ENCODE measurements around the gene TLCD1. TPM values are rescaled to one million over a fixed set of nuclear protein-coding genes. Genes with fewer than 3 reads are reported as not detected.

The TLCD1 gene
- 0.85 and 0.93 TPM in 2 replicates for total RNA-seq

- peak; percentile 57 for DNase-seq
Observed at GRCh38 chr17:28726226-28726626, at the start of gene TLCD1. Gene TLCD1, minus strand, starts transcription at chr17:28726233. Its CDS starts 136 bp downstream, at chr17:28726097.

- DNase-seq, result no peak
Observed at GRCh38 chr17:28774206-28774605, 48.2 kb upstream of the TLCD1 start.

- DNase-seq, result no peak
Observed at GRCh38 chr17:28773736-28774135, 47.7 kb upstream of the TLCD1 start.

GRCh38 chr17:28765038-28765437 lies 39.0 kb upstream of the TLCD1 start:
- no peak for DNase-seq

DNA sequence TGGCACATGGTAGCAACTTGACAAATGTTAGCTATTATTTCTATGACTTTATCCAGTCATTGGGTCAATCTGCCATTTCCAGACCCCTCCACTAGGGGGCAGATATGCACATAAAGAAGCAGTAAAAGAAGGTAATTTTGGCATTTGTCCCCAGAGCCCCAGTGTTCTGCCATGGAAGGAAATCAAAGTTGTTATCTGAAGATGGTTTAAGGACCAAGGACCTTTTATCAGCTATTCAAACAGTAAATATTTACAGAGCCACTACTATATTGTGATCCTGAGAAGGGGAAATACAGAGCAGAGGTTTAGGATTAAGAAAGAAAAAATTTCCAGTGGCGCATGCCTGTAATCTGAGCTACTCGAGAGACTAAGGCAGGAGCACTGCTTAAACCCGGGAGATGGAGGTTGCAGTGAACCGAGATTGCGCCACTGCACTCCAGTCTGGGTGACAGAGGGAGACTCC lies 37.8 kb upstream of the TLCD1 start:
- DNase-seq, result peak; percentile 85

DNA sequence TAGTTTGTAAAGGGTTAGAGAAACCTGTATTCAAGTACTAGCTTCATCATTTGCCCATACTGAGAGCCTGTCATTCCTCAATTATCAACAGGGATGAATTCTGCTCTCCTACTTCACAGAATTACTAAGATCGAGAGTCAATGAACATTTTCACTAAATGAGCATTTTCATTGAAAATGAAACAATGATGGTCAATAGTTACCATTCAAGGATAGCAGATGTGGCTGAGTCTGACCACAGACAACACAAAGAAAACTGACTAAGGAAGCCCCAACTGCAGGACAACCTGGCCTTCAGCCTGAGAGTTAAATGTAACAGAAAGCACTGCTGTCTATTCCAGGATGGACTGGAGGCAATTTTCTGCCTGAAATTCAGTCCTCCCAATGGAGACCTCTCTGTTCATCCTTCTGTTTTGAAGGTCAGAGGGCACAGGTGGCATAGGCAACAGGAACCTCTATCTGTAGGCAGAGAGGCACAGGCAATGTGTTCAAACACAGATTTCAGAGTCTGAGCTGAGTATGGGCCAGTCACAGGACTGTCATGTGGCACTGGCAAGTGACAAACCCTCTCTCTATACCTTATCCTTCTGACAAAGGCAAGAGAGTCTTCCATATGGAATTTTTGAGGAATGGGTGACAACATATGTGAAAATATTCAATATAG lies 37.2 kb upstream of the TLCD1 start:
- DNase-seq, result no peak

- DNase-seq, result peak; percentile 69
Observed at GRCh38 chr17:28760601-28761562, 34.8 kb upstream of the TLCD1 start.

DNA sequence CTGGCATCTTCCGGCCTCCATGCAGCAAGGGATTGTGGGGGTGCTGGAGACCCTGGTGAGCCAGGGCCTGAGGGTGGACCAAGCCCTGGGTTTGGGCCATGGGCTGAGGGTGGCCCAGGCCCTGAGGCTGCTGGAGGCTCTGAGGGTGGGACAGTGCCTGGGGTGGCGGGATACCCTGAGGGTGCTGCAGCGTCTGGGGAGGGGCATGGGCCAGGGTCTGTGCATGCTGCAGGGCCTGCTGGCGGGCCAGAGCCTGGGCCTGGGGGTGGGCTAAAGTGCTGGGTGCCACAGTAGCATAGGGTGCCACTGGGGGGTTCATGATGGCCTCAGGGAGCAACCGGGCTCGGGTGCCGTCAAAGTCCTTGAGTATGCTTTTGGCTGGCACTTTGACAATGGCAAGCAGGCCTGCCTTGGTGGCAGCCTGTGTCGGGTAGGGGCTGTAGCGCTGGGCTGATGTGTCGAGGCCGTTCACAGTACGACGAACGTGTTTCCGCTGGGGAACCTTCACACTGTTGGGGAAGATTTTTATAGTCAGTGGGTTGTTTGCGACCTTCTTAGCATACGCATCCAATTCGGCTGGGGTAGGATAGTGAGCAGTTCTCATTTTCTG lies 33.3 kb upstream of the TLCD1 start:
- no peak for DNase-seq

DNA sequence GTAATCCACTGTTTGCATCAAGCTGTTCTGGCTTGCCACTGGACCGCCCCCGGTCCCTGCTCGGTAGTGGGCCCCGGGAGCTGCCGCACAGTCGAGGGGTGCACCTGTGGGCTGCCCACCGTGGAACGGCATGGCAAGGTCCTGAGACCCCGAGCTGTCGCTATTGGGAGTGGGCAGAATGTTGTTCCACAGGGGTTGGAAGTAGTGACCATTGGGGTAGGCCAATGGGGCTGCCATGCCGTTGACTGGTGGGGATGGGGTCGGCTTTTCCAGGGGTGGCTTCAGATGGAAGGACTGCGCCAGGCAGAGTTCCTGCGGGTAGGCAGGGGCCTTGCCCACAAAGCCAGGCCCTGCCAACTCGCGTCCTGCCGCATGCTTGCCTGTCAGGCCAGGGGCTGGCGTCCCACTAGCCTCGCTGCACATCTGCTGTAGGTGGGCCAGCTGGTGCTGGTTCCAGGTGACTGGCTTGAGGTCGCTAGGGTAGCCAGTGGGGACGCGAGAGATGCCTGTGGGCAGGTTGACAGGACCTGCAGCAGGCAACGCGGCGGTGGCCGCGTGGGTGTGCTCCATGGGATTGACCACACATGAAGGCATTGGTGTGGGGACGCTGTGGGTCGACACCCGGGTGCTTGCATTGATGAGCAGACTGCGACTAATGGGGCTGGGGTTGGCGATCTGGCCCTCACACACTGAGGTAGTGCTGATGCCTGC lies 32.5 kb upstream of the TLCD1 start:
- no peak for DNase-seq

DNA sequence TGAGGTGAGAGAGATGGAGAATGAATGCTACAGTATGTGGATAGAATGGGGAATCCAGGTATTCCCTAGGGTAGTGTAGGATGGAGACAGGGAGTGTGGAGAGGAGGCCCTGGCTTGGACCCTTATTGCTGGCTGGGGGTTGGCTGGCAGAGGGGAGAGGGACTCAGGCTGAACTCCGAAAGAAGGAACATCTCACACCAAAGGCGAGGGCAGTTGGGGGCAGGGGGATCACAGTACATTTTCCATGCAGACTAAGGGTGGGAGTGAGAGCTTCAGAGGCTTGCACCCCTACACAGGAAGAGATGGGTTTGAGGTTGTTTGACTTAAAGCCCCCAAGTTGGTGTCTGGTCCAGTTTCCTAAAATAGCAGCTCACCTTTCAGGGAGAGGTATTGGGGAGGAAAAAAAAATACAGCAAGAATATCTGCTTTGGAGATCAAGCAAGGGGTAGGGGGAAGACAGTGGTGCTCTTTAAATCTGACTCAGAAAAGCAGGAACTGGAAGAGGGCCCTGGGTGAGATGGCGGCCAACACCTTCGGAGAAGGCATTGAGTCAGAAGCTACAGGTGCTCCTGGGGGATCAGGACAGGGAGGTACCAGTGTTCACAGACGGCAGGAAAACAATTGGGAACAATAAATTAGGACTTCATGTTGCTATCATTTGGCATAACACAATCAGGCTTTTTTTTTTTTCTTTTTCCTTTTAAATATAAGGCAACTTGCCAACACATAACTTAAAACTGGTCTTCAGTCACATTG lies 30.2 kb upstream of the TLCD1 start:
- no peak for DNase-seq

DNA sequence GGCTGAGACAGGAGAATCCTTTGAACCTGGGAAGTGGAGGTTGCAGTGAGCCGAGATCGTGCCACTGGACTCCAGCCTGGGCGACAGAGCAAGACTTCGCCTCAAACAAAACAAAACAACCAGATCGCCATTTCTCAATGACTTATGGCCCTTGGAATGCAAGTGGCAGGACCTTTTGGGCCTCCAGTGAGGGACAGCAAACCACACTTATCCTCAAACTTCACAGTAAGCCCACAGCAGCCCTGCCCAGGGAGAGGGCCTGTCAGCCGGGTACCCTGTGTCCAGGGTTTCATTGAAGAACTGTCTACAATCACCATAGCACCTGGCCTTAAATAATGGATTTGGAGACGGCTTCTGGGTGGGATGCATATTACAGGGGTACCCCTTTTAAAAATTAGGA lies 29.5 kb upstream of the TLCD1 start:
- no peak for DNase-seq

DNA sequence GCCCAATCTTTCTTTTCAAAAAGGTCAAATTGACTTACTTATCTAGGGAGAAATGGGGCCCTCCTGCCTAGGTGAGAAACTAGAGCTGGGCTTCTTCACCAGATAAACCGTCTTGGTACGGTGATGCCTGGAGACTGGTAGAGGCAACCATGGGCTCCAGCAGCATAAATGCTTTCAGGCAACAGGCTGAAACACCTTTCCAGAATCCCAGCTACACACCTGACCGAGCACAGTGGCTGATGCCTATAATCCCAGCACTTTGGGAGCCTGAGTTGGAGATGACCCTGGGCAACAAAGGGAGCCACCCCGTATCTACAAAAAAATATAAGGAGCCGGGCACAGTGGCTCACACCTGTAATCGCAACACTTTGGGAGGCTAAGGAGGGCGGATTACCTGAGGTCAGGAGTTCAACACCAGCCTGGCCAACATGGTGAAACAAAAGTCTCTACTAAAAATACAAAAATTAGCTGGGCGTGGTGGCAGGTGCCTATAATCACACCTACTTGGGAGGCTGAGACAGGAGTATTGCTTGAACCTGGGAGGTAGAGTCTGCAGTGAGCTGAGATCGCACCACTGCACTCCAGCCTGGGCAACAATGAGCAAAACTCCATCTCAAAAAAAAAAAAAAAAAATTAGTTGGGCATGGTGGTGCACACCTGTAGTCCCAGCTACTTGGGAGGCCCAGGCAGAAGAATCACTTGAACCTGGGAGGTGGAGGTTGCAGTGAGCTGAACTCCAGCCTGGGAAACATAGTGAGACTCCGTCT lies 25.8 kb upstream of the TLCD1 start:
- DNase-seq, result no peak

- peak; percentile 97 for DNase-seq
Observed at GRCh38 chr17:28750178-28751047, 24.4 kb upstream of the TLCD1 start.

DNA sequence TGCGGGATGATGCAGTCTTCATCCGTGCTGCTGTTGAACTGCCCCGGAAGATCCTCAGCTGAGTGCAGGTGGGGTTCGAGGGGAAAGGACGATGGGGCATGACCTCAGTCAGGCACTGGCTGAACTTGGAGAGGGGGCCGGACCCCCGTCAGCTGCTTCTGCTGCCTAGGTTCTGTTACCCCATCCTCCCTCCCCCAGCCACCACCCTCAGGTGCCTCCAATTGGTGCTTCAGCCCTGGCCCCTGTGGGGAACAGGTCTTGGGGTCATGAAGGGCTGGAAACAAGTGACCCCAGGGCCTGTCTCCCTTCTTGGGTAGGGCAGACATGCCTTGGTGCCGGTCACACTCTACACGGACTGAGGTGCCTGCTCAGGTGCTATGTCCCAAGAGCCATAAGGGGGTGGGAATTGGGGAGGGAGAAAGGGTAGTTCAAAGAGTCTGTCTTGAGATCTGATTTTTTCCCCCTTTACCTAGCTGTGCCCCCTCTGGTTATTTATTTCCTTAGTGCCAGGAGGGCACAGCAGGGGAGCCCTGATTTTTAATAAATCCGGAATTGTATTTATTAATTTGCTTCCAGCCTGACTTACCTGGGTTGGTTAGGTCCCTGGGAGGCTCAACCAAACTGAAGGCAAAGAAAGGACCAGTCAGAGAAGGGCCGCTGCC lies 23.6 kb upstream of the TLCD1 start:
- no peak for DNase-seq

DNA sequence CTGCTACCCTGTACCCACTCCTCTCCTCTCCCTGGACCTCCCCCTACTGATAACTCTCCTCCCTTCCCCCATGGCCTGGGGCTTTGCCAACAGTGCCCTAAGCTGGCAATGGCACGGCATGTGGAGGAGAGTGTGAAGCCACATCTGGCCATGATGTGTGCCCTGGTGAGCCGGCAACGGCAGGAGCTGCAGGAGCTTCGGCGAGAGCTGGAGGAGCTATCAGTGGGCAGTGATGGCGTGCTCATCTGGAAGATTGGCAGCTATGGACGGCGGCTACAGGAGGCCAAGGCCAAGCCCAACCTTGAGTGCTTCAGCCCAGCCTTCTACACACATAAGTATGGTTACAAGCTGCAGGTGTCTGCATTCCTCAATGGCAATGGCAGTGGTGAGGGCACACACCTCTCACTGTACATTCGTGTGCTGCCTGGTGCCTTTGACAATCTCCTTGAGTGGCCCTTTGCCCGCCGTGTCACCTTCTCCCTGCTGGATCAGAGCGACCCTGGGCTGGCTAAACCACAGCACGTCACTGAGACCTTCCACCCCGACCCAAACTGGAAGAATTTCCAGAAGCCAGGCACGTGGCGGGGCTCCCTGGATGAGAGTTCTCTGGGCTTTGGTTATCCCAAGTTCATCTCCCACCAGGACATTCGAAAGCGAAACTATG lies 23.0 kb upstream of the TLCD1 start:
- DNase-seq, result no peak

DNA sequence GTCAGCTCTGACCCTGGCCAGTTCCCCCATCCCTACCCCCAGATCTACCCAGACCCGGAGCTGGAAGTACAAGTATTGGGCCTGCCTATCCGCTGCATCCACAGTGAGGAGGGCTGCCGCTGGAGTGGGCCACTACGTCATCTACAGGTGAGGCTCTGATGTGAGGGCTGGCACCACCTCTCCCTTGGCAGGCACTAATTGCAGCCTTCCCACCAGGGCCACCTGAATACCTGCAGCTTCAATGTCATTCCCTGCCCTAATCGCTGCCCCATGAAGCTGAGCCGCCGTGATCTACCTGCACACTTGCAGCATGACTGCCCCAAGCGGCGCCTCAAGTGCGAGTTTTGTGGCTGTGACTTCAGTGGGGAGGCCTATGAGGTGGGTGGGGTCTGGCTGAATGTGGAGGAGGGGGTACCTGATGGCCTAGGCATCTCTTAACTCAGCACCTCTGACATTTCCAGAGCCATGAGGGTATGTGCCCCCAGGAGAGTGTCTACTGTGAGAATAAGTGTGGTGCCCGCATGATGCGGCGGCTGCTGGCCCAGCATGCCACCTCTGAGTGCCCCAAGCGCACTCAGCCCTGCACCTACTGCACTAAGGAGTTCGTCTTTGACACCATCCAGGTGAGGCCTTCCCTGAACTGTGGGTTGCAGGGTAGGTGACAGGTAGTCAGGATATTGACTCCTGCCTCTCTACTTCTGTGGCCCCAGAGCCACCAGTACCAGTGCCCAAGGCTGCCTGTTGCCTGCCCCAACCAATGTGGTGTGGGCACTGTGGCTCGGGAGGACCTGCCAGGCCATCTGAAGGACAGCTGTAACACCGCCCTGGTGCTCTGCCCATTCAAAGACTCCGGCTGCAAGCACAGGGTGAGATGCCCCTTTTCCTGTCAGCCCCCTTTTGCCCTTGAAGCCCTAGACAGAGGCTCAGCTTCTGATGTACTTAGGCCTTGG lies 22.0 kb upstream of the TLCD1 start:
- DNase-seq, result no peak

DNA sequence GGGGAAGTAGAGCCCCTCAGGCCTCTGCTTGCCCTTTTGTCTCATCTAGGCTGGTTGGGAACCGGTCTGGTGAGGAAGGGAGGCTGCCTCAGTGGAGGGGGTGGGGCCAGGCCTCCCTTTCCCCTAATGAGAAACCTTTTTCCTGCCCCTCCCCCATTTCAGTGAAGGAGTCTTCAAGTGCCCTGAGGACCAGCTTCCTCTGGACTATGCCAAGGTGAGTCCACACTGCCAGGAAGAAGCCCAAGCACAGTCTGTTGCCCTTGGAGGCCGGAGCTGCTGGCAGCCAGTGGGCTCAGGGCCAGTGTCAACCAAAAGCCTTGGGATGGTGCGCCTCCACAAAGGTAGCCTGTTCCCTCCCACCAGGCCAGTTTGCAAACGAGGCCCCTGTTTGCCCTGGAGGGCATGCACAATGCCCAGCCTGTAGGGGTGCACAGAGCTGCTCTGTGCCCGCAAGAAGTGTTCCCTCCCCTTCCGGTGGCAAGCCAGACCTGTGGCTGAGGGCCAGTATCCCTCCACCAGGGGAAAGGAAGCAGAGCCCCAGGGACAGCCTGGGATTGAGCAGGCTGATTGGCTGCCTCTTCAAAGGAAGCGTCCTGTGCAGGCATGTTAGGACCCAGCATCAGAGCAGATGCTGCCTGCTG lies 21.1 kb upstream of the TLCD1 start:
- peak; percentile 37 for DNase-seq
